OCI-LY1 (cell line): ENCODE data around the gene JAK1.

ENCODE experiments used
- CTCF ChIP-seq: fragments of 200-600 bp; sonication (generic), shearing (Covaris generic); IDR thresholded peaks from 2 replicates; pipeline ENCODE4 v1.5.1; 2017; ENCODE audit warnings: mild to moderate bottlenecking, antibody characterized with exemption, low read length, moderate library complexity, mixed read lengths
- EZH2 ChIP-seq: fragments of 200-600 bp; sonication (generic), shearing (Covaris generic); IDR thresholded peaks from 2 replicates; pipeline ENCODE4 v1.8.0; 2017; ENCODE audit warnings: borderline replicate concordance, mixed run types, mild to moderate bottlenecking, antibody characterized with exemption, low read length, moderate library complexity, mixed read lengths

GRCh38 chr1:64950284-64950809 is 16.0 kb downstream of the JAK1 start:
- TF ChIP-seq CTCF, result no peak
- TF ChIP-seq EZH2, result no peak
